Measurements from ENCODE around the gene CAST.

- TF ChIP-seq, protein P1, sequence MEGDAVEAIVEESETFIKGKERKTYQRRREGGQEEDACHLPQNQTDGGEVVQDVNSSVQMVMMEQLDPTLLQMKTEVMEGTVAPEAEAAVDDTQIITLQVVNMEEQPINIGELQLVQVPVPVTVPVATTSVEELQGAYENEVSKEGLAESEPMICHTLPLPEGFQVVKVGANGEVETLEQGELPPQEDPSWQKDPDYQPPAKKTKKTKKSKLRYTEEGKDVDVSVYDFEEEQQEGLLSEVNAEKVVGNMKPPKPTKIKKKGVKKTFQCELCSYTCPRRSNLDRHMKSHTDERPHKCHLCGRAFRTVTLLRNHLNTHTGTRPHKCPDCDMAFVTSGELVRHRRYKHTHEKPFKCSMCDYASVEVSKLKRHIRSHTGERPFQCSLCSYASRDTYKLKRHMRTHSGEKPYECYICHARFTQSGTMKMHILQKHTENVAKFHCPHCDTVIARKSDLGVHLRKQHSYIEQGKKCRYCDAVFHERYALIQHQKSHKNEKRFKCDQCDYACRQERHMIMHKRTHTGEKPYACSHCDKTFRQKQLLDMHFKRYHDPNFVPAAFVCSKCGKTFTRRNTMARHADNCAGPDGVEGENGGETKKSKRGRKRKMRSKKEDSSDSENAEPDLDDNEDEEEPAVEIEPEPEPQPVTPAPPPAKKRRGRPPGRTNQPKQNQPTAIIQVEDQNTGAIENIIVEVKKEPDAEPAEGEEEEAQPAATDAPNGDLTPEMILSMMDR (IDR thresholded peaks at IDR 0.05), result no peak
- TF ChIP-seq POLR2A (IDR thresholded peaks at IDR 0.05), result no peak
These were observed 118.5 kb downstream of the CAST start for GRCh38 chr5:96780626-96781025.

Data from uterus (tissue), 2 donors.